Amygdala (tissue), 56 donors: ENCODE measurements around the gene TLX2.

Source experiments
- DNase-seq, 56 donors: peaks; one replicate each; lab custom pipeline; 2025; lab: John Stamatoyannopoulos, UW

The TLX2 gene

DNA sequence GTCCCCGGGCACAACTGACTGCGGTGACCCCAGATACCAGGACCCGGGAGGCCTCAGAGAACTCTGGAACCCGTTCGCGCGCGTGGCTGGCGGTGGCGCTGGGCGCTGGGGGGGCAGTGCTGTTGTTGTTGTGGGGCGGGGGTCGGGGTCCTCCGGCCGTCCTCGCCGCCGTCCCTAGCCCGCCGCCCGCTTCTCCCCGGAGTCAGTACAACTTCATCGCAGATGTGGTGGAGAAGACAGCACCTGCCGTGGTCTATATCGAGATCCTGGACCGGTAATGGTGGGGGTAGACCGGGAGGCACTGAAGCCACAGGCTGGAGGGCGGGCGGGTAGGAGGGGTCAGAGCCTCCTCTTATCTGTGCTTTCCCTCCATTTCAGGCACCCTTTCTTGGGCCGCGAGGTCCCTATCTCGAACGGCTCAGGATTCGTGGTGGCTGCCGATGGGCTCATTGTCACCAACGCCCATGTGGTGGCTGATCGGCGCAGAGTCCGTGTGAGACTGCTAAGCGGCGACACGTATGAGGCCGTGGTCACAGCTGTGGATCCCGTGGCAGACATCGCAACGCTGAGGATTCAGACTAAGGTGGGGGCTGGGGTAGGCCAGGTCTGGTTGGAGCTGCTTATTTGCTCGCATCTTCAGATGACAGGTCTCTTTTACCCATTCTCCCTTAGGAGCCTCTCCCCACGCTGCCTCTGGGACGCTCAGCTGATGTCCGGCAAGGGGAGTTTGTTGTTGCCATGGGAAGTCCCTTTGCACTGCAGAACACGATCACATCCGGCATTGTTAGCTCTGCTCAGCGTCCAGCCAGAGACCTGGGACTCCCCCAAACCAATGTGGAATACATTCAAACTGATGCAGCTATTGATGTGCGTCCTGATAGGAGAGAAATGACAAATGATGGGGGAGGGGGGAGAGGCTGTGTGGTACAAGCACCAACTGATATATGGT, 16.3 kb downstream of the TLX2 start:
- DNase-seq: peak in 24 of 56 donors; percentile 10 to 65 (median 38)

DNA sequence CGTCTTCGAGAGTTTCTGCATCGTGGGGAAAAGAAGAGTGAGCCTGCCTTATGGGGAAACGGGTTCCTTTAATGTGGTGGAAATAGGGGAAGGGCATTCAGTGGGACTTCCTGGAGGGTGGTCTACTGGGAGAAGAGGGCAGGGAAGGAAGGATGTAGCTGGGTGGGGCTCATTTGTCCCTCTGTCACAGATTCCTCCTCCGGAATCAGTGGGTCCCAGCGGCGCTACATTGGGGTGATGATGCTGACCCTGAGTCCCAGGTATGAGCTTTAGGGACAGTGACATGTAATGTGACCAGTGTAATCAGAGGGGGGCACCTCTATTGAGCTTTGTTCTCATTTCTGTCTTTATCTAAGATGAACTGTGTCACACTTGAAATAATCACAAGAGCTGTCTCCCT, 17.4 kb downstream of the TLX2 start:
- no peak for DNase-seq

DNA sequence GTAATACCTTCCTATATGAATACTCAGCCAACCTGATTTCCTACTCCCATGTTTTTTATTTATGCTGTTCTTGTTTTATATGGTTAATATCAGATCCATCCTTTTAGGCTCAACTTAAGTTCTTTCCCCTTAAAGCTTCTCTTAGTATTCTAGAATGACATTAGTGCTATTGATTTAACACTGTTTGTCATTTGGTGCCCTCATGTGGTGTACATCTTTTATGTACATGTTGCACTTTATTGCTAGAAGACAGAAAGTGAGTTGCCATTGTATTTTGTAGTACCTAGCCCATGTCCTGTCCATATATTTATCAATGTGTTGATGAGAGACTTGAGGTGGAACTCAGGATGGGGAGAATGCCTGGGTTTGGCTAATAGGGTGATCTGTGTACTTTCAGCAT, 18.0 kb downstream of the TLX2 start:
- no peak for DNase-seq

DNA sequence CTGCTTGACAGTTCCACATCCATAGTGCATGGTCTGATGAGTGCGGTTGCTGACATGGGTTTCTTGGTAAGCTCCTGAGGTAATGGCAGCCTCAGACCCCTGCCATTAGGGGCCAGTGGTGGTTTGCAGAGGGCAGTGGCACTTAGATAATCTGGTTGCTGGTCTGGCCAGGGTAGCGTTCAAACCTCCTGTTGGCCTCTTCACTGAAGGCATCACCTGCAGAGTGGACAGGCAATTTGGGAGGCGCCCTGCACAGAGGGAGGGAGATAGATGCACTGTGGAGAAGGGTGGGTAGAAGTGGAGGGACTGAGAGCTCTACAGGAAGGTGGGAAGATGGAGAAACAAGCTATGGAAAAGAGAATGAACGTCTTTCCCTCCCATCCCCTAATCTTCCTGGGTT, 19.2 kb downstream of the TLX2 start:
- no peak for DNase-seq

DNA sequence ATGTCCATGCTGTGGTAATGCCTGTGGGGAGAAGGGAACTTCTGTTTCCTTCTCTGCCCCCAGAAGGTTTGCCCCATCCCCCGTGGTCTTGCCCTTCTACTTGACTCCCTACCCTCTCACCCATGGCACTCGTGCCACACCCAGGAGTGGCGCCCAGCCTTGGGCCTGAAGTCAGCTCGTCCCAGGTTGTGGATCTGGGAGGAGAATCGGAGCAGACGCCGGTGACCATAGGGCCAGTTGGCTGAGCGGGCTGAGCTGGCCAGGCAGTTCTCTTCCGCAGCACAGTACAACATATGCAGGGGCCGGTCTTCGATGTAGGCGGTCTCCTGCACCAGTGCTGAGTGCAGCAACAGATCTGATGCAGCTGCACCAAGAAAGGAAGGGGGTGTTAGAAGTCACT, 20.2 kb downstream of the TLX2 start:
- no peak for DNase-seq

DNA sequence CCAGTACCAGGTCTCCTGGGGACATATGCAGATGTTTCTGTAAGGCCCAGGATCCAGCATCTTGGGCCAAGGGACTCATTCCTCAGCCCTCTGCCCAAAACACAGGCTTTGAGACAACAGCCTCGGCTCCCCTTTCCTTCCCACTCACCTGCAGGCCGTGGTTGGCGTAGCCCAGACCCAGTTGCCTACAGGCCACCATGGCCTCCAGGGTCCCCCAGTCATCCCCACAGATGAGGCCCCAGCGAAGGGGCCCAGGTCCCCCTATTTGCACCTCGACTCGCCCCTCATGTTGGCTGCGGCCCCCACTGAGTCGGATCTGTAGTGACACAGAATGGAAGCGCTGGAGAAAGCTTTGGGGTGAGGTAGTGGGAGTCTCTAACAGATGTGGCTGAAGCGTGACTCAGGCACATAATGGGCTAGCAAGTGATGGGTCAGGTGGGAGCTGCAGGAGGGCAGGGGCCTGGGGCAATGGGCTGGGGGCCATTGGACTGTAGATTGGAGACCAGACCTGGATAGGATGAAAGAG, 21.3 kb downstream of the TLX2 start:
- DNase-seq: no peak

DNA sequence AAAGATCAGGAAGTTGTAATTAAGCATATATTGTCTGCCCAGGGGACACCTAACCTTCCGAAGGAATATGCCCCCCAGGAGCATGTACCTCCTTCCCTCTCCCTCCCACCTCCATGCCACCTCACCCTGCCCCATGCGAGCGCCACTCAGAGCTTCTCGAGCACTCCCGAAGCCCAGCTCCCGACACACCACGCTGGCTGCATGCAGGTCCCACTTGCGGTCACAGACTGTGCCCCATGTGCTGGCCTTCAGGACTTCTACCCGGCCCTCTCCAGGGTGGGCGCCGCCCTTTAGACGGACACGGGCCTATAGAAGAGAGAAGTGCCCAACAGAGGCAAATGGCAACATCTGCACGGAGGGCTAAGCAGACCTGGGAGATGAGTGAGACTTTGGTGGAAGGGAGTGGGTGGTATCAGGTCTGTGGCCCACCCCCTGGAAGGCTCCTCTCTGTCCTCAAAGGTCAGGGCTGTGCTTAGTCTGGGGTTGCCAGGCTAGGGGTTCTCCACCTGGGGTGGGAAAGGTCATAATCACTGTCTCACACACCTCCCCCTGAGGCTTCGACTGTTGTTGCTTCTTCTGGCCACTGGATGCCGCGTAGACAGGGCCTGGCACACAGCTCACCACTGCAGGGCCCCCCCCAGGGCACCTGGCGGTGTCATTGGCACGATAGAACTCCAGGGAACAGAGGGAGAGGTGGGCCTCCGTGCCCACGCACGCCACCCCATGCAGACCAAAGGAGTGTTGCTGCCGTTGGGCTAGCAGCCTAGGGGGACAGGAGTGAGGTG, 22.1 kb downstream of the TLX2 start:
- no peak for DNase-seq

DNA sequence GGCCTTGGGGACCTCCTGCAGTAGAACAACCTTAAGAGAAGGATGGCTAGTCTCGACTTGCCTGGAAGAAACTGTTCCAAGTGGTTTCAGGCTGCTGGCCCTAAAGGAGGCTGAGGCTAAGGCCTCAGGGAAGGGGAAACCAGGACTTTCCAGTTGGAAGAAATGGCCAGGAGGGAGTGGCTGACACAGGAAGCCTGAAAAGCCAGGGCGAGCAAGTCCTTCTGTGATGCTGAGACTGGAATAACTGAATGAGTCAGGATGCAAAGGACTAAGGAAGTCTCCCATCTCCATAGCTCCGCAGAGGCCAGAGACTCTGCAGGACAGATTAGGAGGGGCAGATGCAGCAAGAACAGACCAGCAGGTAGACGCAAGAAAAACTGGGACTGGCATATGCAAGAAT, 22.9 kb downstream of the TLX2 start:
- no peak for DNase-seq

DNA sequence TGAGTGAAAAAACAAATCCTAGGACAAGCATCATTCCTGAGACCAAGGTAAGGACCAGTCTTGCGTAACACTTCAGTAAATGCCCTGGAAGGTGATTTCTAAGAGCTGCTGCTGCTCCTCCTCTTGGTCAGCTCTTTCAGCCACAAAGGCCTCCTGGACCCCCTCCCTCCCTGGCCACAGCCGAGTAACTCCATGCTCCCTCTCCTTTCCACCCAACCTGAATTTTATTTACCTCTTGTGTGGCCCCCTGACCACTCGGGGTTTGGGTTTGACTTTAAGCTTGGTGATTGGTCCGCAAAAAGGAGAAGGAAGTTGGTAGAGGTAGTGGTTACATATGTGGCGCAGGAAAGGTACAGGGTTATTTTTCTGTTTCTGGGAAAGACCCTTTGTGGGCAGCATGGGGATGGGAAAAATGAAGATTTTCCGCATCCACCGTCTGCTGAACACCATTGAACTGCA, 24.7 kb downstream of the TLX2 start:
- no peak for DNase-seq

DNA sequence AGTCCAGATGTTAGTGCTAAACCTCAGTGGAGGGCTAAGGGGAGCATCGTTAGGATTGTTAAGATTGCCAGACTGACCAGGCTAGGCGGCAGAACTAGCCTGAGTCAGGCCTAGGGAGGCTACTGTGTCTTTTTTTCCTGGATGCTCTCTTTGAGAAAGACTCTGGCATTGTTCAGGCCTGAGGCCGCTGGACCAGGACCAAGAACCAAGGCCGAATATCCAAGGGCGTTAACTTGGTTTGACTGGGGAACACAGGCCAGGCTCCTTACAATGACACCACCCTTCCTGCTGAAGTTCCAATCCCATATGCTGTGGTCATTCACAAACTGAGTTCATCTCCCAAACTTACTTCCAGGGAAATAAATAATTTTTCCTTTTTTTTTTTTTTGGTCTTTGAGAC, 26.0 kb downstream of the TLX2 start:
- no peak for DNase-seq

DNA sequence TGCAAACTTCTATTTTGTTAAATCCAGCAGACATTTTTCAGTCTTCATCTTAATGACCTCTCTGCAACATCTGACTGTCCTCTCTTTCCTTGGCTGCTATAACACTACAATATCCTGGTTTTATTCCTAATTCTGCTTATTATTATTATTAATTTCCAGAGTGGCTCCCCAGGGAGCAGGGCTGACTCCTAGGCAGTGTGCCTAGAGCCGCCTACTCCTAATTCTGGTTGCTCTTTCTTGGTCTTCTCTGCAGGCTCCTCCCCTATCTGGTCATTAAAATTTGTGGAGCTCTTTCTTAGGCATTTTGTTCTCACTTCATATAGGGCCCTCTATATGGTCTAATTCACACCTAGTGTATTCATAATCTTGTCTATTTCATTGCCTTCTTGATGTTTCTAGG, 28.7 kb downstream of the TLX2 start:
- no peak for DNase-seq

DNA sequence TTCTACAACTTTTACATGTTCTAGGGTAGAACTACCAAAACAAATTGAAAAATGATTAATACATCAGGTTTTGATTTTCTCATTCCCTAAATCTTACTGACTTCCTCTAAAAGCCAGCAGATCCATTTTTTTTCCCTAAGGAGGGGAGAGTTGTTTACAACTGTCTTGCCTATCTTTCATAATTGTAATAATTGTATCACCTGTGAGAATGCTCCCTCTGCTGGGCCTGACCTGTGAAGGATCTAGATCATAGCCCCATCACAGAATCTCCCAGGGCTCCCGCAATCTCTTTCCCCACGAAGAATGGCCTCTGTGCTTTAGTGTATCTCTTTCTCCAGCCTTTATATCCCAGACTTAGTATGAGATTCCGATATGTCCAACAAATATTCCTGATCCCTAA, 30.4 kb downstream of the TLX2 start:
- DNase-seq: no peak

DNA sequence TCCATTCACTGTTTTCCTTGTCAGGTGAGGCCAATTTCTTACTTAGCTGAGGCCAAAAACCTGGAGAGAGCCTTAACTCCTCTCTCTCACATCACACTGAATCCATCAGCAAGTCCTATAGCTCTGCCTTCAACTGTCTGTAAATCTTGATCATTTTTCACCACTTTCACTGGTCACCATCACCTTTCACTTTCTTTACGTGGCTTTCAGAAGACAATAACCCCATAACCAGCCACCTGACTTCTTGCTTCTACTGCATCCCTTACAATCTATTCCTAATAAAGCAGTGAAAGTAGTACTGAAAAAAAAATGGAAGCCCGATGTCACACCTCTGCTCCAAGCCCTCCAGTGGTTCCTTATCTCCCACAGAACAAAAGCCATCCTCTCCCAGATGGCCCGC, 31.8 kb downstream of the TLX2 start:
- no peak for DNase-seq

DNA sequence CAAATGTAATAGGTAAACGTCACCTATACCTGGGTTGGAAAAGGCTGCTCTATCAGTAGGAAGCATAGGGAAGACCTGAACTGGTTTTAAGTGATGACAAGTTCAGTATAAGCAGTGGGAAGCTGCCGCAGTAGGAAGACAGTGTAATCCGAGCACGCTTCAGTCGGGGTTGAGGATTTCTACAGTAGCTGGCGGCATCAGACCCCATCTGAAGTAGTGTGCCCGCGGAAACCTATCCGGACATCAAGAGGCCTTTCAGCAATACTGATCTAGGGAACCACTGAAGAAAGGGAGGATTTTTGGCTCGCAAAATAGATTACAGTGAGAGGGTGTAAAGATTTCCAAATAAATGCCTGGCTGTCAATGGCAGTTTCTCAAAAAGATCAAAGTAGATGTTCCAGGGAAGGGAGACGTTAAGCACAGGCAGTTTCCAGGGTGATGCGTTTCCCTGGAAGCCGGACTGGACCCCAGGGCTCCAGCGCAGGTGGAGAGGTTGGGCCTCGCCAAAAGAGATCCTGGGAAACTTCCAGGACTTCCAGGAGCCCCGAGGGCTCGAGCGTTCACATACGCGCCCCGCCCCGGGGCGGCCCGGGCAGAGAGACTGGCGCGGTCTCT, 34.1 kb downstream of the TLX2 start:
- no peak for DNase-seq

DNA sequence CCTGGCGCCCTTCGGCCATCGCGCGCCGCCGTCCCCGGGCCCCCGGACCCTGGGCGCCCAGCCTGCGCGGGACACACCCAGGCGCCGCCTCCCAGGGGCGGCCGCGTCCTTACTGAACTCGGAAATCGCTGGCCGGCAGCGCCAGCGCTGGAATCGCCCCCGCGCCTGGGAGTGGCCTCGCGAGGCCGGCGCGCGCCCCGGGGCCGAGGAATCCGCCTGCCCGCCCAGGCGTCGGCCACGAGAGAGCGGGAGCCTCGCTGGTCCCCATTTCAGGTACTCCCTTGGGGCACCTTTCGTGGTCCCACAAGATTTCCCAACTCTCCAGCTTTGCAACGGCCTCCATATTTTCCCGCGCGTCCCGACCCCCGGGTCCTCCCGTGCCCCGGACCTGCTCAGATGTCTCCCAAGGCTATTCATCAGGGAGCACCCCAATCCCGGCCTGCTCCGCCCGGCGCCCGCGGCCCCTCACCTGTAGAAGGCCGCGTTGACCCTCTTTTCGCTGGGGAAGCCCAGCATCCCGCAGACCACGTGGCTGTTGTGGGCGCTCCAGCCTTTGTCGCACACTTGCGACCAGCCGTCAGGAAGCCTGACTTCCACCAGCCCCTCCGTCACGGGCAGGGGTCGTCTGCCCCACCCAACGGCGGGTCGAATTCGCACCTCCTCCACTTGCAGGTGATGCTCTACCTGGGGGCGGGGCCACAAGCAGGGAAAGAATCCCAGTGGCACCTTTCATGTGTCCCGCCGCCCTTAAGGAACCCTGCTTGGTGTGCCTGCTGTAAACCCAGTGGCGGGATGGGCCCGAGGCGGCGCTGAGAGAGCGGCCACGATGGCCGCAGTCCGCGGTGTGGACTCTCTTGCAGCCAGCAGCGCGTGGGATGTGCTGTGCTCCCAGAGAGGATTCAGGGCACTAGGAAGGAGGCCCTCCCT, 34.9 kb downstream of the TLX2 start:
- peak in 8 of 56 donors; percentile 6 to 44 (median 20) for DNase-seq

DNA sequence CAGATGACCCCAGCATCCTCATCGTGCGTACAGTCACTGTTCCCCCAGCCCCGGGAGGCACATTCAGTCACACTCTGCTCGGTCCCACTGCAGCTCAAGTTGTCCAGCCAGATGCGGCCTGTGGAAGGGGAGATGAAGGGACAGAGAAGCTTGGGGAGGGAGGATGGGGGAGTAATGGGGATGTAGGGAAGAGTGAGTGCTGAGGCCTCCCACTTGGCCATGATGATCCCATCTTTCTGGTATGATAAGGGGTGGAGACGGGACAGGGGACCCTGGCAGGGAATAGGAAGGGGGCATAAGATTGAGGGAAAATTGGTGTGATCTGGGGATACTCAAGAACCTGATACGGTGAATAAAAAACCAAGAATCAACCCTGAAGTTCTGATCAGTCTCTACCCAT, 36.0 kb downstream of the TLX2 start:
- DNase-seq: no peak

DNA sequence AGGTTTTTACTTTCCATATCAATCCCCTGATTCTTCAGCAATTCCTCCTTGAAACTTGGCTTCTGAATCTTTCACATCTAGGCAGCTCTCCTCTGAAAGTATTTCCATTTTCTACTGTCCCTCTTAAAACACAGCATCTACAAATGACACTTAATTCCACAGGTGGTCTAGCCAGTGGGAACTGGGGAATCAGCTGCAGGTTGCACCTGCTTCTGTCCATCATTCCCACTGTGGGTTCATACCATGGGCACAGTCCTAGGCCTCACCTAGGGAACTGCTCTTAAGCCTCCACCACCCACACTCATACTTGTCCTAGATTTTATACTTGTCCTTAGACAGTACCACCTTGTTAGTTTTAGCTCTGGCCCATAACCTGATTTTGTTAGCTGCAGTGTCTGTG, 37.3 kb downstream of the TLX2 start:
- no peak for DNase-seq

DNA sequence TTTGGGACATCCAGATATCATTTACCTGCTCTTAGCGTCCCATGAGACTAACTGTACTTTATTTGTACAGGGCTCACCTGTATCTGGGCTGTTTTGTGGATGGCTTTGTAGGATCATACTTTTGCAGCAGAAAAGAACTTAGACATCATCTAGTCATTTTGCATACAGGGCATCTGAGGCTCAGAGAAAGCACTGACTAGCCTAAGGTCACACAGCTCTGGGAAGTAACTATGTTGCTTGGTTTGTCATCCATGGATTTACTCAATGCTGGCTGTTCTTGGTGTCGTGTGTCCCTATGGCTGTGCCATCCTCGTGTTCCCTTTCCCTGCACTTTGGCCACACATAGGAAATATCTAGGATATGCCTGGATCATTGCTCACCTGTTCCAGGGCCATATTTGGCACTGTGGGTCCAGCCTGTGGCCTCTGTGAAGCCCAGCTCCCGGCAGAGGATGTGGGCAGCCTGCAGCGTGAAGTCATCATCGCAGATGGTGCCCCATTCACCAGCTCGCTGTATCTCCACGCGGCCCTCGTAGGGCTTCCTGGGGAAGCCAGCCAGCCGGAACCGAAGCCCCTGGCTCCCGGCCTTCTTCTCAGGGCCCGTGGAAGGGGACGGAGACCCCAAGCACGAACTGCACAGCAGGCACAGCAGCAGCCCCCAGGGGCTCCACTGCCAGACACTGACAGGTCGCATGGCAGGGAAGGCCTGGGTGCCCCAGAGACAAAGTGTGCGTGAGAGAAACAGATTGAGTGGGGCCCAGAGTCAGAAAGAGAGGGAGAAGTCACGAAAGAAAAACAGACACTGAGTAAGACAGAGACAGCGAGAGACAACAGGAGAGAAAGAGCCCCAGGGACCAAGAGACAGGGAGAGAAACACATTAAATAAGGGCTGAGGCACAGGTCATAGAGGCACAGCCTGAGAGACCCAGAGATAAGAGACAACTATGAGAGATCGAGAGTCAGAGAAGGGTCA, 38.0 kb downstream of the TLX2 start:
- DNase-seq: no peak
